Measurements from ENCODE around the gene SMAD3.

SMAD3 gene

GRCh38 chr15:67106764-67107013, 41.3 kb downstream of the SMAD3 start:
- TF ChIP-seq CTCF (conservative IDR thresholded peaks at IDR 0.05) (no peak), ZFX (IDR thresholded peaks at IDR 0.05) (no peak)
- H3K27ac ChIP-seq, result no peak overlapping the region

GRCh38 chr15:67107014-67107812, 41.8 kb downstream of the SMAD3 start:
- no peak for TF ChIP-seq ZFX (IDR thresholded peaks at IDR 0.05)
- TF ChIP-seq CTCF (conservative IDR thresholded peaks at IDR 0.05), result no peak

GRCh38 chr15:67108122-67108961, 42.9 kb downstream of the SMAD3 start:
- no peak overlapping the region for H3K27ac ChIP-seq
- TF ChIP-seq CTCF (conservative IDR thresholded peaks at IDR 0.05) (no peak), ZFX (IDR thresholded peaks at IDR 0.05) (no peak)

More at GRCh38 chr15:67107014-67107812, 41.8 kb downstream of the SMAD3 start:
- H3K27ac ChIP-seq, result no peak overlapping the region

- H3K27ac ChIP-seq, result no peak overlapping the region
These were observed 44.0 kb downstream of the SMAD3 start for GRCh38 chr15:67109141-67110034.

GRCh38 chr15:67110361-67110781, 45.0 kb downstream of the SMAD3 start:
- H3K27ac ChIP-seq, result no peak overlapping the region
- TF ChIP-seq ZFX (IDR thresholded peaks at IDR 0.05) (no peak), CTCF (conservative IDR thresholded peaks at IDR 0.05) (no peak)

More at GRCh38 chr15:67109141-67110034, 44.0 kb downstream of the SMAD3 start:
- no peak for TF ChIP-seq CTCF (conservative IDR thresholded peaks at IDR 0.05)
- no peak for TF ChIP-seq ZFX (IDR thresholded peaks at IDR 0.05)

- TF ChIP-seq ZFX (IDR thresholded peaks at IDR 0.05) (no peak), CTCF (conservative IDR thresholded peaks at IDR 0.05) (no peak)
- no peak overlapping the region for H3K27ac ChIP-seq
These were observed 45.8 kb downstream of the SMAD3 start for GRCh38 chr15:67110958-67111864.

Data from C4-2B (cell line).